ENCODE data around the gene HLCS. TPM values are rescaled to one million over a fixed set of nuclear protein-coding genes. Genes with fewer than 3 reads are reported as not detected.
A peak's percentile ranks its signal among the peaks of the same experiment; 100 is the strongest.

Gene HLCS
- total and polyA plus RNA-seq, 4 donors = 12.5 to 28.8 (median 15.7) TPM

DNA sequence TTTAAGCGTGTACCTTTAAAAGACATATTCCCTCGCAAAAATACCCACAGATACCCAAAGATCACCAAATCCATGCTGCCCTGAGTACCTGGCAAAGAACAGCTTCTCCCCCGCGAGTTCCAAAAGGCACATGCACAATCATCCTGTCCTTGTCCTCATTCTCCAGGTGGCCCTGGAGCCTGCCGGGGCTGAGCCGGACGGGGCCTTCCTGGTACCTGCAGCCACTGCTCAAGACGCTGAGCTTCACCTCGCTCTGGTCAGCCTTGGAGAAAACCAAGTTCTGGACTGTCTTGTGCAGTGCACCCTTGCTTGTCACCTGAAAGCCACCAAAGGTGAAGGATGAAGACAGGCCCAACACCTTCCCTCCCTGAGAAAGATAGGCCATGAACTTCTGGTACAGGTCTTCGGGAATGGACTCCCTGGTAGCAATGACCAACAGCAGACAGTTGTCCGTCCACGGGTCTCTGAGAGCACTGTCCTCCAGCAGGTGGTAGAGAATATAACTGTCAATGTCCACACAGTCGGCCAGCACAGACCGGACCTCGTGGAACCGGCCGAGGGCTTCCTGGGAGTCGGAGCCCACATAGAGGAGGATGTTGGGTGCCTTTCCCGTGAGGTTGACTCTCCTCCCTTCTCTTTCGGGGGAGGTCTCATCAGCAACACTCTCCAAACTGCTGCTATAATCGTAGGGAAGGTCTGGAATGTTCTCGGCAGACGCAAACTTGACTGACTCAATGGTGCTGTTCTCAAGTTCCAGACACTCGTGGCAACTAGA, 29.9 kb downstream of the HLCS start:
- H3K36me3 ChIP-seq (ENCODE audit: control insufficient read depth, insufficient read depth, low read length) = peaks cover 18% of the 10 kb centered on the region
- H3K27ac ChIP-seq (ENCODE audit: low read depth, low read length) = no peak overlapping the region
- DNase-seq (ENCODE audit: low read depth in 4 of 6, low spot score in 6 of 6) = no peak
- WGBS (ENCODE audit: insufficient coverage) = 98% methylated on average over 24 of the region's 24 CpGs
- H3K4me1 ChIP-seq (ENCODE audit: control insufficient read depth, insufficient read depth, low read length) = no peaks in the 10 kb centered on the region
- no peak overlapping the region for H3K4me3 ChIP-seq (ENCODE audit: low read depth, low read length)
- no peaks in the 10 kb centered on the region for H3K27me3 ChIP-seq (ENCODE audit: control insufficient read depth, insufficient read depth, low read length)
- no peaks in the 10 kb centered on the region for H3K9me3 ChIP-seq (ENCODE audit: control insufficient read depth, insufficient read depth, low read length)

DNA sequence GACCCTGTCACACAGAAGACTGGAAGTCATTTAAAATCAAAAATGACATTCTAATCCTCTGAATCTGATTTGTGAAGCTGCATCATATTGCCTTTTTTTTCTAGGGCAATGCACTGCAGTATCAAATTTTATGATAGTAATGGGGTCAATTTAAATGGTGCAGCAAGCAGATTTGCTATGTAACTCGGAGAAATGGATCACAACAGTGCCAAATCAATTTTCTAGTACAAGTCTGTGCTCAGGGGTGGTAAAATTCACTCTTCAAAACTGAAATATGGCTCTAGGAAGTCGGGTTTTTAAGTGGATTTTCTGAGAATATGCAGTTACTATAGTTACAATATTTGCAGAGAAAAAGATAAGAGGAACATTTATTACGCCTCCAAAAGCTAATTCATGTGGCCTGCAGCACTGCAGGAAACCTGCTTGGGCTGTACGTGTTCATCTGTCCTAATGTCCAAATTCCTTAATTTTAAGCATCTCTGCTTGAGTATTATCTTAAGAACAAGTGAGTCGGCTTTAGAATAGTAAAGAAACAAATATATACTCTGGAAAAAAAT, 31.5 kb downstream of the HLCS start:
- no peak overlapping the region for H3K4me3 ChIP-seq (ENCODE audit: low read depth, low read length)
- H3K4me1 ChIP-seq (ENCODE audit: control insufficient read depth, insufficient read depth, low read length) = no peaks in the 10 kb centered on the region
- no peak overlapping the region for H3K27ac ChIP-seq (ENCODE audit: low read depth, low read length)
- H3K27me3 ChIP-seq (ENCODE audit: control insufficient read depth, insufficient read depth, low read length) = no peaks in the 10 kb centered on the region
- WGBS (ENCODE audit: insufficient coverage) = 33% methylated on average over 1 of the region's 5 CpGs
- DNase-seq (ENCODE audit: low read depth in 4 of 6, low spot score in 6 of 6) = peak in 1 of 6 donors; percentile 53
- no peaks in the 10 kb centered on the region for H3K9me3 ChIP-seq (ENCODE audit: control insufficient read depth, insufficient read depth, low read length)
- H3K36me3 ChIP-seq (ENCODE audit: control insufficient read depth, insufficient read depth, low read length) = peaks cover 17% of the 10 kb centered on the region

DNA sequence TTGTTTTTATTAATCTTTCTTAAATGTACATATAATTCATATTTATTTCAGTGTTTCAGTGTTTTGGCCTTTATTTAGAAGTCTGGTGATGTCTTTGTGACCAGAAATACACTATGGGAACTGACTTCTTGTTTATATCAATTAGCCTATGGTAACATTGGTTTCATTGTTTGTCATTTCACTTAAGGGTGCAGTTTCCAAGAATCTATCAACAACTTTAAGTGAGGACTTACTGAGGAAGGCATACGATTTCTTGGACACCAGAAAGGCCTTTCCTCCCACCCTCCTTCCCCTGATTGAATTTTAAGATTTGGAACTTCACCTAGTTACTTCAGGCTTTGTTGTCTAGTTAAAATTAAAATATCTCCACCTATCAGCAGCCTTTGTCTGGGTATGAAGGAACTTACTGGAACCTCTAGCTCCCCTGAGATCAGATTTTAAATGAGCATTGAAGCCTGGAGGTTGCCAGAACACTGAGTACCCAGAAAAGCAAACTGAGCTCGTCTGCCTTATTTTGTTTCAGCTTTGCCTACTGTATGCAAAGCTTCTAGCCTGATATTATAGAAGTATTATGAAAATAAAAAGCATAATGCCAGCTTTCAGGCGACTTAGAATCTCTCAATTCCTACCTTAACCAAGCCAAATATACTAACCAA, 34.2 kb downstream of the HLCS start:
- no peak overlapping the region for H3K27ac ChIP-seq (ENCODE audit: low read depth, low read length)
- no peaks in the 10 kb centered on the region for H3K27me3 ChIP-seq (ENCODE audit: control insufficient read depth, insufficient read depth, low read length)
- no peaks in the 10 kb centered on the region for H3K9me3 ChIP-seq (ENCODE audit: control insufficient read depth, insufficient read depth, low read length)
- WGBS (ENCODE audit: insufficient coverage) = no CpG with 5 or more reads among the region's 3 CpGs
- H3K4me1 ChIP-seq (ENCODE audit: control insufficient read depth, insufficient read depth, low read length) = no peaks in the 10 kb centered on the region
- peaks cover 18% of the 10 kb centered on the region for H3K36me3 ChIP-seq (ENCODE audit: control insufficient read depth, insufficient read depth, low read length)
- H3K4me3 ChIP-seq (ENCODE audit: low read depth, low read length) = no peak overlapping the region
- no peak for DNase-seq (ENCODE audit: low read depth in 4 of 6, low spot score in 6 of 6)

DNA sequence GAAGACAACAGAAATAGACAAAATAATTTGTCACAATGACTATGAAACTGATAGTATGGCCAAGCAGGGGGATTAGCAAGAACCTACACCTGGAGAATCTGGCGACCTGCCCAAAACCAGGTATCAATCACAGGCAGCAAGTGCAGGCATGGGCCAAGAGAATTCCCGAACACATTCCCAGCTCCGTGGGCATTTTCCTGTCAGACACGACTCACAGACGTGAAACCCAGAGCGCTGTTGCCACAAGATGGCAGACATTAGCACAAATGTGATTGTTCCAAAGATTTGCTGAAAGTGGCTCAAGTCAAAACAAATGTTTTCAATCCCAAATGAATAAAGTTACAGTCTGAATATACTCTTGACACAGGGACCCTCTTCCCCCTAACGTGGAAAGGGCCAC, 36.8 kb downstream of the HLCS start:
- Histone ChIP-seq H3K4me1 (ENCODE audit: control insufficient read depth, insufficient read depth, low read length) (no peaks in the 10 kb centered on the region), H3K27me3 (ENCODE audit: control insufficient read depth, insufficient read depth, low read length) (no peaks in the 10 kb centered on the region), H3K9me3 (ENCODE audit: control insufficient read depth, insufficient read depth, low read length) (no peaks in the 10 kb centered on the region), H3K36me3 (ENCODE audit: control insufficient read depth, insufficient read depth, low read length) (peaks cover 14% of the 10 kb centered on the region), H3K4me3 (ENCODE audit: low read depth, low read length) (no peak overlapping the region), H3K27ac (ENCODE audit: low read depth, low read length) (no peak overlapping the region)
- peak in 2 of 6 donors; percentile 46 to 69 for DNase-seq (ENCODE audit: low read depth in 4 of 6, low spot score in 6 of 6)
- WGBS (ENCODE audit: insufficient coverage) = 74% methylated on average over 7 of the region's 7 CpGs

DNA sequence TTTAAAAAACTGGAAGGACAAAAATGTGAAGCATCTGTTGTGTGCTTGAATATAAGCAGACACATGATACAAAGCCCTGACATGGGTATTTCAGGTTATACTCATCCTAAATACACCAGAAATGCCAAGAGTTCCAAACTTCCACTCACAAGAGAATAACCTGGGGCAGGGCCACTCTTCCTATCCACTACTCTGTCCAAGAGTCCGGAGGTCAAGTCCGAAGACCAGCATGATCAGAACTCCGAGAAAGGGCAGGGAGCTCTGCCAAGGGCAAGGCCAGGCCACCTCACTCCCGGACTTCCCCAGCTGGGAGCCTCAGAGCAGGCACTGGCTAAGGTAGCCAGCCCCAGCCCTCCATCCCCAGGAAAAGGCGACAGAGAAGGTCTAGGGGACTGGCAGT, 37.5 kb downstream of the HLCS start:
- DNase-seq (ENCODE audit: low read depth in 4 of 6, low spot score in 6 of 6) = no peak
- 92% methylated on average over 4 of the region's 5 CpGs for WGBS (ENCODE audit: insufficient coverage)
- Histone ChIP-seq H3K9me3 (ENCODE audit: control insufficient read depth, insufficient read depth, low read length) (no peaks in the 10 kb centered on the region), H3K27ac (ENCODE audit: low read depth, low read length) (no peak overlapping the region), H3K27me3 (ENCODE audit: control insufficient read depth, insufficient read depth, low read length) (no peaks in the 10 kb centered on the region), H3K36me3 (ENCODE audit: control insufficient read depth, insufficient read depth, low read length) (peaks cover 14% of the 10 kb centered on the region), H3K4me1 (ENCODE audit: control insufficient read depth, insufficient read depth, low read length) (no peaks in the 10 kb centered on the region), H3K4me3 (ENCODE audit: low read depth, low read length) (no peak overlapping the region)

DNA sequence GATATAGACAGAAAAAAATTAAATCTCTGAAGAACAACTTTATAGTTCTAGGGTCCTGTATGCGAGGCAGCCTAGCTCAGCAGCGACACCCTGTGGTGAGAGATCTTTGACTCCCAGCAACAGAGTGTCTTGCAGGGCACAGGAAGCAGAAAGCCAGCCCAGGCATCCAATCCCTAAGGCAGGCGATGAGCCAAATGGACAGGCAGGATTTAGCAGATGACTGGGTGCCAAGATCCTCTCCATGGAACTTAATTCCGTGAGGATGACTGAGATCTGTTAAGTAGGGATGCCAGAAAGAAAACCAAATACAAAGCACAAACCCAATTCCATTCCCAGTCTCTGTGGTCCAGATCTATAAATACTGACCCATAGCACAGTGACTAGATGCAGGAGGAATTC, 38.8 kb downstream of the HLCS start:
- 0% methylated on average over 2 of the region's 4 CpGs for whole genome bisulfite sequencing (ENCODE audit: insufficient coverage)
- H3K36me3 ChIP-seq (ENCODE audit: control insufficient read depth, insufficient read depth, low read length) = peaks cover 17% of the 10 kb centered on the region

DNA sequence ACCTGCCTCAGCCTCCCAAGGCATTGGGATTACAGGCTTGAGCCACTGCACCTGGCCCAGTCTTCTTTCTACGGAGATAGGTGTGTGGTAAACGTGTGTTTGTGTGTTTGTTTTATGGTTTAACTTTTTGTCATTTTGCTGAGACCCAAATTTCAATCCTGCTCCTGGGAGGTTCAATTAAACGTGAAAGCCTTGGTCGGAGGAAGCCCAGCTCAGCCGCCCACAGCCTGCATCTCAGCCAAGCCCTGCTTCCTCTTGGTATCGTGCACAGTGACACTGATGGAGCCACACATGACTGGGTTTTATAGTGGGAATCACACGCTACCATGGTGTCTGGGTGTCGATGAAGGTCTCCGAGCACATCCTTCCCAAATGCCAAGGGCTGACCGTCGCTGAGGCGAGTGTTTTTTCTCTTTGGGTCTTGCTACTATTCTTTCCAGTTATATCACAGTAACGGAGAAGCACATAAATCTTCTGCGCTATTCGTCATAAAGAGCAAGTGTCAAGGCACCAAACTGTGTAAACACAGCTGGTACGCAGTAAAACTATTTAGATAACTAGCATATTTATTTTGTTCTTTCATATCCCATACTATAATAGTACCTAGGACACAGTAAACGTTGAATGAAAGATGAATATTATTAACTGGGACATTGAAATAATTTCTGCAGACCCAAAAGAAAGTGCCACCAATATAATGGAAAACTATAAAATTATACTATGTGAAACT, 39.3 kb downstream of the HLCS start:
- WGBS (ENCODE audit: insufficient coverage) = 84% methylated on average over 10 of the region's 17 CpGs
- no peak for DNase-seq (ENCODE audit: low read depth in 4 of 6, low spot score in 6 of 6)
- H3K27me3 ChIP-seq (ENCODE audit: control insufficient read depth, insufficient read depth, low read length) = no peaks in the 10 kb centered on the region
- H3K27ac ChIP-seq (ENCODE audit: low read depth, low read length) = no peak overlapping the region
- no peak overlapping the region for H3K4me3 ChIP-seq (ENCODE audit: low read depth, low read length)
- no peaks in the 10 kb centered on the region for H3K9me3 ChIP-seq (ENCODE audit: control insufficient read depth, insufficient read depth, low read length)
- no peaks in the 10 kb centered on the region for H3K4me1 ChIP-seq (ENCODE audit: control insufficient read depth, insufficient read depth, low read length)
- H3K36me3 ChIP-seq (ENCODE audit: control insufficient read depth, insufficient read depth, low read length) = peaks cover 17% of the 10 kb centered on the region

More for the DNA sequence above, 38.8 kb downstream of the HLCS start:
- no peak overlapping the region for H3K4me3 ChIP-seq (ENCODE audit: low read depth, low read length)
- H3K27me3 ChIP-seq (ENCODE audit: control insufficient read depth, insufficient read depth, low read length) = no peaks in the 10 kb centered on the region
- no peaks in the 10 kb centered on the region for H3K9me3 ChIP-seq (ENCODE audit: control insufficient read depth, insufficient read depth, low read length)
- H3K4me1 ChIP-seq (ENCODE audit: control insufficient read depth, insufficient read depth, low read length) = no peaks in the 10 kb centered on the region
- peak; percentile 52 to 95 (median 76) for DNase-seq (ENCODE audit: low read depth in 4 of 6, low spot score in 6 of 6)
- H3K27ac ChIP-seq (ENCODE audit: low read depth, low read length) = no peak overlapping the region

DNA sequence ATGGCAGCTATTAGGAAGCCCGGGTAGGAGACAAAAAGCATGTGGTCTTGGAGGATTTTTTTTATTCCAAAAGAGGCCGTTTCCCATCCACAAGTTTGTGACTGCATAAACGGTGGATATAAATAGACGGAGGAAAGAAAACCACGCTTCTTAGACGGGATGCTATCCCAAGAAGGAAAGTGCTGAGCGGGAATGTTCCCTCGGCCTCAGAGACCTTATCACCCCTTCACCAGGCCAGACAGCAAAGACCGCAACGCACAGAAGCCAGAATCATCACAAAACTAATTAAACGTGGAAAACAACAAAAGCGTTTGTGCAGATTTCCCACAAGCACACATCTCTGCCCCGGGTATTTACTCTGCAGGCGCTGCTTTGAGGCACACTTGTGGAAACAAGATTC, 43.2 kb downstream of the HLCS start:
- no peaks in the 10 kb centered on the region for H3K9me3 ChIP-seq (ENCODE audit: control insufficient read depth, insufficient read depth, low read length)
- DNase-seq (ENCODE audit: low read depth in 4 of 6, low spot score in 6 of 6) = no peak
- H3K27me3 ChIP-seq (ENCODE audit: control insufficient read depth, insufficient read depth, low read length) = no peaks in the 10 kb centered on the region
- H3K36me3 ChIP-seq (ENCODE audit: control insufficient read depth, insufficient read depth, low read length) = peaks cover 11% of the 10 kb centered on the region
- no peak overlapping the region for H3K27ac ChIP-seq (ENCODE audit: low read depth, low read length)
- no peak overlapping the region for H3K4me3 ChIP-seq (ENCODE audit: low read depth, low read length)
- H3K4me1 ChIP-seq (ENCODE audit: control insufficient read depth, insufficient read depth, low read length) = no peaks in the 10 kb centered on the region
- 47% methylated on average over 8 of the region's 14 CpGs for WGBS (ENCODE audit: insufficient coverage)

DNA sequence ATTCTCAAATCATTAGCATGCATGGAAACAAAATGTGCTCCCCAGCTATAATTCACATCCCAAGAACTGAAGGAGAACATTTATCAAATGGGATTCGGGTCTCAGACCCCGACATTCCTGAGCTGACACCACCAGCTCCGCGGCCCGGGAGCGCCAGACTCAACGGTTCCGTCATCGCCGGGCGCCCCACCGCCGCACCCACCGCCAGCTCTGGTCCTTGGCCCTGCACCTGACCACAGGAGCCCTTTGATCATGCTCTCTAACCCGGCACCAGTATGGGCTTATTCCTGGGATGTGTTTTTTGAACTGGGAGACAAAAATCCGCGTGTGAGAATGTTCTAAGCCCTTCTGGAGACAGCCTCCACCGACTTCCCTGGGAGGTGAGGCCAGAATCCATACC, 43.6 kb downstream of the HLCS start:
- DNase-seq (ENCODE audit: low read depth in 4 of 6, low spot score in 6 of 6) = no peak
- H3K4me1 ChIP-seq (ENCODE audit: control insufficient read depth, insufficient read depth, low read length) = no peaks in the 10 kb centered on the region
- H3K4me3 ChIP-seq (ENCODE audit: low read depth, low read length) = no peak overlapping the region
- 86% methylated on average over 18 of the region's 18 CpGs for WGBS (ENCODE audit: insufficient coverage)
- H3K36me3 ChIP-seq (ENCODE audit: control insufficient read depth, insufficient read depth, low read length) = peaks cover 11% of the 10 kb centered on the region
- no peak overlapping the region for H3K27ac ChIP-seq (ENCODE audit: low read depth, low read length)
- no peaks in the 10 kb centered on the region for H3K9me3 ChIP-seq (ENCODE audit: control insufficient read depth, insufficient read depth, low read length)
- no peaks in the 10 kb centered on the region for H3K27me3 ChIP-seq (ENCODE audit: control insufficient read depth, insufficient read depth, low read length)

All from spinal cord (tissue), 10 donors.